ENCODE measurements around the gene FAM76A.
"Not testable (repeated sequence)": the region's sequence is repeated elsewhere in the genome, so short reads cannot be mapped to it uniquely, and the experiment has no call there.

Gene FAM76A

DNA sequence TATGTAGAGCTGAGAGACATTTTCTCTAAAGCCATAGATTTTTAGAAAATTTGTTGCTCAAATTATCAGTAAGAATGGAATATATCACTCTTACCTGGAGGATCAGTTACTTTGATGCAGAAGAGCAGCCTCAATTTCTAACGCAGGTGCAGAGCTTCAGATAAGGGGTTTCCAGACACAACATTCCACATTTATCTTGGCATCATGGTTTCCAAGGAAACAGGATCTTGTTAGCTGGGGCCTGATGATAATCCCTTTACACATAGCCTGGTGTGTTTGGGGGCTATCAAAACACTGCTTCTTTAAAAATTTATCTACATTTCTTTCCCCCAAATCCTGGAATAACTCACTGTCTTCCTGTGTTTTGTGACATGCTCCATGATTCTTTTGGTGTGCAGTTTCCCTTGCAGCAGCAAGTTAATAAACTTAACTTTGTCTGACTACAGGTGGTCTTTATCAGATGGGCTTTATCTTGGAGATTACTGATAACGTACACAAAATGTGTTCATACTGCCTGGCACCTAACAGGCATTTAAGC, 44.6 kb downstream of the FAM76A start:
- no peak for DNase-seq (ENCODE audit: low read depth, low spot score)
- H3K4me3 ChIP-seq (ENCODE audit: low read depth, low read length), result no peak overlapping the region
- in situ Hi-C loops (cut with HindIII; ENCODE audit: low sequenced_read_pairs), result no loop called here
- TF ChIP-seq, protein P1, sequence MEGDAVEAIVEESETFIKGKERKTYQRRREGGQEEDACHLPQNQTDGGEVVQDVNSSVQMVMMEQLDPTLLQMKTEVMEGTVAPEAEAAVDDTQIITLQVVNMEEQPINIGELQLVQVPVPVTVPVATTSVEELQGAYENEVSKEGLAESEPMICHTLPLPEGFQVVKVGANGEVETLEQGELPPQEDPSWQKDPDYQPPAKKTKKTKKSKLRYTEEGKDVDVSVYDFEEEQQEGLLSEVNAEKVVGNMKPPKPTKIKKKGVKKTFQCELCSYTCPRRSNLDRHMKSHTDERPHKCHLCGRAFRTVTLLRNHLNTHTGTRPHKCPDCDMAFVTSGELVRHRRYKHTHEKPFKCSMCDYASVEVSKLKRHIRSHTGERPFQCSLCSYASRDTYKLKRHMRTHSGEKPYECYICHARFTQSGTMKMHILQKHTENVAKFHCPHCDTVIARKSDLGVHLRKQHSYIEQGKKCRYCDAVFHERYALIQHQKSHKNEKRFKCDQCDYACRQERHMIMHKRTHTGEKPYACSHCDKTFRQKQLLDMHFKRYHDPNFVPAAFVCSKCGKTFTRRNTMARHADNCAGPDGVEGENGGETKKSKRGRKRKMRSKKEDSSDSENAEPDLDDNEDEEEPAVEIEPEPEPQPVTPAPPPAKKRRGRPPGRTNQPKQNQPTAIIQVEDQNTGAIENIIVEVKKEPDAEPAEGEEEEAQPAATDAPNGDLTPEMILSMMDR (IDR thresholded peaks at IDR 0.05; ENCODE audit: low read depth, low read length), result no peak

DNA sequence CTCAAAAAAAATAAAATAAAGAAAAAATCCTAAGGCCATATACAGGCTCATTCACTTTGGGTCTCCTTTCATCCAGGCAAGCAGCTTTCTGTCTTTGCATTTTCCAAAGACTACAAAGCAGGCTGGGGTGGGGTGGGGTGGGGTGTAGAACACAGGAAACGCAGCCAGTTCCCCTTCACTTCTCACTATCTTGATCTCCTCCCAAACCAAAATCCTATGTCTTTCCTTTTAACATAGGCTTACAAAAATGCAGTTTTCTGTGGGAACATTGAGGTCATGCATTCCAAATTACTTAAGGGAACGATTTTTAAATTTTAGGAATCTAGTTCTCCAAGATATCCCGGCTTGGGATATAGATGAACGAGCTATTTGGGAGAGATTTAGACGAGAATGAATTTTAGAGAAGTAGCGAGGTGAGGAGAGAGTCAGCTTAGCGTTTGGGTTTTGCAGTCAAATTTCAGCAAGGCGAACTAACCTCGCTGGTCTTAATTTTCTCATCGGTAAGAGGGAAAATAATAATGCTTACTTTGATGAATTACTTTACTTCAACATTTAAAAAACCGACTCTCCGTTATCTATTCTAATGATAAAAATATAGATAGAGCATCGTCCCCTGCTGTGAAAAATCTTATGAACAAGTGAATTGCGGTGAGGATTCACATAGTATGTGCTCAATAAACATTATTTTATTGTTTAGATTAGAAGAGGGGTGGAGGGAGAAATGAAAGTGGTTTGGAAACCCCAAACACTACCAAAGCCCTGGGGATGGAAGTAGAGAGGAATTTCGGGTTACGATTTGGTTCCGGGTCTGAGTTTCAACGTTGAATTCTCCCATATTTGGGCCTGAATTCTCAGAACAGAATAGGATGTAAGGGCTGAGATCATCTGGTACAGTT, 46.5 kb downstream of the FAM76A start:
- TF ChIP-seq, protein P1 (IDR thresholded peaks at IDR 0.05; ENCODE audit: low read depth, low read length), result no peak
- in situ Hi-C loops (cut with HindIII; ENCODE audit: low sequenced_read_pairs), result no loop called here
- H3K4me3 ChIP-seq (ENCODE audit: low read depth, low read length), result peak overlapping the region; percentile 96
- DNase-seq (ENCODE audit: low read depth, low spot score), result peak; percentile 7

DNA sequence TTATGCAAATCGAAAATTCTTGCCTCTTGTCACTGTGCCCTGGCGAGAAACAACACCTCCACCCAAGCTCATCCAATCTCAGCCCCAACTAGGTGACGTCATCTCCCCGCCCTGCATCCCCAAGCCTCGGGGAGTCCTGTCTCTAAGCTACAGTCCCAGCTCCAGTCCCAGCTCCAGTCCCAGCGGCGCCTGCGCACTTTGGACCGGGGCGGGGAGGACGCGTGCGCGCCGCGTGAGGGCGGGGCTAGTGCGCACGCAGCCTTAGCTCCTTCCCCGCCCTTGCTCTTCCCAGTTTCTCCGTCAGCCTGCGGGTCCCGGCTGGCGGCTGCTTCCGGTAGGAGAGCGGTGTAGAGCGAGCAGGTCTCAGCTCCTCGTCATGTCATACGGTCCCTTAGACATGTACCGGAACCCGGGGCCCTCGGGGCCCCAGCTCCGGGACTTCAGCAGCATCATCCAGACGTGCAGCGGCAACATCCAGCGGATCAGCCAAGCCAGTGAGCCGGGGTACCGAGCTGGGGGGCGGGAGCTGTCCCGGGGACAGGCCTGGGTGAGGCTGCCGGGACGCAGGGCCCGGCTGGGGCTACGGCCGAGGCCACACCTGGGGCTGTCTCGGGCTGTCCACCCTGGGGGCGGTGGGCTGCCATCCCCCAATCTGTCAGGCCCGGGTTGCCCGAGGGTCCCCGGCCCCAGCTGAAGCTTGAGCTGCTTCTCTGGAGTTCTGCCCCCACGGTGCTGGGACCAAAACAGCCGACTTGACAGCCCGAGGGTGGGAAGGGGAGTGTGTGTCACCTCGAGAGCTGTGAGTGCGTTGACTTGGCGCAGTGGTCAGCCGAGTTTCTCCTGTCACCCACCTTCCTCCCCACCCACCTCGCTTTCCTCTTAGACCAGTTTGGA, 47.4 kb downstream of the FAM76A start, which contains the start of gene STX12:
Gene STX12, plus strand, starts transcription at position 288 of the 894 bp plus-strand sequence. Its CDS starts 89 bp downstream, at position 377.
- peak; percentile 100 for DNase-seq (ENCODE audit: low read depth, low spot score)
- TF ChIP-seq, protein P1 (IDR thresholded peaks at IDR 0.05; ENCODE audit: low read depth, low read length), result no peak
- in situ Hi-C loops (cut with HindIII; ENCODE audit: low sequenced_read_pairs), result no loop called here
- H3K4me3 ChIP-seq (ENCODE audit: low read depth, low read length), result peak within 1 kb of the TSS; percentile 96

DNA sequence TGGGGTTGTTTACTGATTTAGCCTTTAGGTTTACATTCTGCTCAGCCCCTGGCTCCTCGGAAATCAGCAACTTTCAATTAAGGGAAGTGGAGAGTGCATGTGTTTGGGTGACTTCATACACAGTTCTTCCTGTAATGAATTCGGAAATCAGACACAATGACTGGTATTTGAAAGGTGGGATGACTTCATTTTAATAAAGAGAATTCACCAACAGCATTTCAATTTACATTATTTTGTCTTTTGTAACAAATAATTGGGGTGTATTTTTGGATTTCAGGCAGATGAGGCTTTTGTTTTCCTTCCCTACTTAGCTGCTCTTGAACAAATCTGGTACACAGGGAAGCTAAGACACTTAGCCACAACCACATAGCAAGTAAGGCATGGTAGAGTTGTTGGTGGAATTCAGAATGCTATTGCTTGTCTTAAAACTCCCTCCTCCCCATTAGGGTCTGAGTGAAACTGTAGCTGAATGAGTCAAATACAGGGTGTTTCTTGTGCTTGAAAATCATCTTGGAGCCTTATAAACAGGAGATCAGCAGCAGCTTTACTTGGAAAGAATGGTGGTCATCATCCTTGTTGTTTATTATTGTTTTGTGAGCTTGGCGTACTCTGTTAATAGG, 48.2 kb downstream of the FAM76A start:
- TF ChIP-seq, protein P1 (IDR thresholded peaks at IDR 0.05; ENCODE audit: low read depth, low read length), result no peak
- in situ Hi-C loops (cut with HindIII; ENCODE audit: low sequenced_read_pairs), result no loop called here
- peak; percentile 45 for DNase-seq (ENCODE audit: low read depth, low spot score)
- H3K4me3 ChIP-seq (ENCODE audit: low read depth, low read length), result peak overlapping the region; percentile 96

- no peak for DNase-seq (ENCODE audit: low read depth, low spot score)
- H3K4me3 ChIP-seq (ENCODE audit: low read depth, low read length), result no peak overlapping the region
- in situ Hi-C loops (cut with HindIII; ENCODE audit: low sequenced_read_pairs), result no loop called here
- TF ChIP-seq, protein P1 (IDR thresholded peaks at IDR 0.05; ENCODE audit: low read depth, low read length), result no peak
Measured at GRCh38 chr1:27774654-27775053, 48.9 kb downstream of the FAM76A start.

DNA sequence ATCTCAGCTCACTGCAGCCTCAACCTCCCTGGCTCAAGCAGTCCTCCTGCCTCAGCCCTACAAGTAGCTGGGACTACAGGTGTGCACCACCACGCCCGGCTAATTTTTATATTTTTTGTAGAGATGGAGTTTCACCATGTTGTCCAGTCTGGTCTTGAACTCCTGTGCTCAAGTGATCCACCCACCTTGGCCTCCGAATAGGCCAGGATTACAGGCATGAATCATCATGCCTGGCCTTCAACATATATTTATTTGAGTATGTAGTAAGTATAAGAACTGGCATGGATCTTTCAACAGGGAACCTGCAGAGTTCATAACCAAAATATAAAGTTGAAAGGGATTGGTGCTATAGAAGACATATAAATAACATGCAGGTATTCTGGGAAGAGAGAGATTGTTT, 49.6 kb downstream of the FAM76A start:
- DNase-seq (ENCODE audit: low read depth, low spot score); in situ Hi-C loops (cut with HindIII; ENCODE audit: low sequenced_read_pairs); H3K4me3 ChIP-seq (ENCODE audit: low read depth, low read length): not testable (repeated sequence)

DNA sequence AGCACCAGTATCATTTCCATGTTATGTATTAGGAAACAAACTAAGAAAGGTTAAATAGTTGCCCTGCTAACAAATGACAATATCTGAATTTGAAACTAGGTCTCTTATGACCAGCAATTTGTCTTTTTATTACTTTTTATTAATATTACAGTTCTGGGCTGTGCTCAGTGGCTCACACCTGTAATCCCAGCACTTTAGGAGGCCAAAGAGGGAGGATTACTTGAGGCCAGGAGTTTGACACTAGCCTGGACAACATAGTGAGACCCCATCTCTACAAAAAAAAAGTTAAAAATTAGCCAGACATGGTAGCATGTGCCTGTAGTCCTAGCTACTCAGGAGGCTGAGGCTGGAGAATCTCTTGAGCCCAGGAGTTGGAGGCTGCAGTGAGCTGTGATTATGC, 50.5 kb downstream of the FAM76A start:
- DNase-seq (ENCODE audit: low read depth, low spot score); H3K4me3 ChIP-seq (ENCODE audit: low read depth, low read length); in situ Hi-C loops (cut with HindIII; ENCODE audit: low sequenced_read_pairs): not testable (repeated sequence)
